ENCODE data around the gene ZC3H7A.

The ZC3H7A gene

GRCh38 chr16:11768849-11769248 is 28.2 kb downstream of the ZC3H7A start:
- DNase-seq (ENCODE audit: low read depth): no peak

- DNase-seq (ENCODE audit: low read depth): no peak
Observed at GRCh38 chr16:11762431-11762830, 34.6 kb downstream of the ZC3H7A start.

- DNase-seq (ENCODE audit: low read depth): no peak
Observed at GRCh38 chr16:11759997-11760396, 37.1 kb downstream of the ZC3H7A start.

GRCh38 chr16:11759163-11759834 is 37.8 kb downstream of the ZC3H7A start:
- DNase-seq (ENCODE audit: low read depth): no peak

- no peak for DNase-seq (ENCODE audit: low read depth)
Observed at GRCh38 chr16:11757671-11758545, 39.1 kb downstream of the ZC3H7A start.

- DNase-seq (ENCODE audit: low read depth): no peak
Observed at GRCh38 chr16:11756248-11756647, 40.8 kb downstream of the ZC3H7A start.

- no peak for DNase-seq (ENCODE audit: low read depth)
Observed at GRCh38 chr16:11755022-11755760, 41.9 kb downstream of the ZC3H7A start.

GRCh38 chr16:11752856-11753255 is 44.2 kb downstream of the ZC3H7A start:
- DNase-seq (ENCODE audit: low read depth): no peak

- DNase-seq (ENCODE audit: low read depth): no peak
Observed at GRCh38 chr16:11750056-11750455, 47.0 kb downstream of the ZC3H7A start.

GRCh38 chr16:11748404-11749254 is 48.4 kb downstream of the ZC3H7A start:
- no peak for DNase-seq (ENCODE audit: low read depth)

GRCh38 chr16:11747949-11748403 is 49.1 kb downstream of the ZC3H7A start:
- no peak for DNase-seq (ENCODE audit: low read depth)

GRCh38 chr16:11744075-11744470 is 53.0 kb downstream of the ZC3H7A start:
- DNase-seq (ENCODE audit: low read depth): no peak

GRCh38 chr16:11743308-11744074 is 53.6 kb downstream of the ZC3H7A start:
- no peak for DNase-seq (ENCODE audit: low read depth)

GRCh38 chr16:11742536-11743307 is 54.3 kb downstream of the ZC3H7A start, which contains the start of gene TXNDC11:
TSS of gene TXNDC11 (minus strand) at chr16:11742857. CDS start at chr16:11742730, 127 bp downstream.
- DNase-seq (ENCODE audit: low read depth): peak; percentile 98

- no peak for DNase-seq (ENCODE audit: low read depth)
Observed at GRCh38 chr16:11742093-11742535, 54.9 kb downstream of the ZC3H7A start.

- DNase-seq (ENCODE audit: low read depth): no peak
Observed at GRCh38 chr16:11740567-11740966, 56.5 kb downstream of the ZC3H7A start.

GRCh38 chr16:11738742-11739544 is 58.1 kb downstream of the ZC3H7A start:
- DNase-seq (ENCODE audit: low read depth): no peak

GRCh38 chr16:11737713-11738112 is 59.3 kb downstream of the ZC3H7A start:
- DNase-seq (ENCODE audit: low read depth): no peak

- no peak for DNase-seq (ENCODE audit: low read depth)
Observed at GRCh38 chr16:11736903-11737302, 60.2 kb downstream of the ZC3H7A start.

Measured in stimulated activated CD8-positive, alpha-beta memory T cell treated with anti-CD3 and anti-CD28 coated beads, Interleukin-12 subunit alpha, Interleukin-12 subunit beta, amount 100 ng/mL, for 1 hour (primary cell).